NB4 (cell line): ENCODE measurements around the gene SLC25A38.

ENCODE experiments used
- CTCF ChIP-seq: IDR thresholded peaks from one replicate; pipeline ENCODE4 v1.5.1; 2012; ENCODE audit warnings: low read depth, low read length
- MYC ChIP-seq: IDR thresholded peaks from 2 replicates; pipeline ENCODE4 v1.6.1; 2011; ENCODE audit warnings: low read depth, low read length
- POLR2A ChIP-seq: IDR thresholded peaks from 2 replicates; pipeline ENCODE4 v1.6.1; 2011; ENCODE audit warnings: mild to moderate bottlenecking; ENCODE audit not compliant: insufficient read length; ENCODE audit errors: extremely low read depth

- TF ChIP-seq MYC (no peak), CTCF (no peak), POLR2A (peak; percentile 11)
Measured at GRCh38 chr3:39414421-39414907, 31.3 kb downstream of the SLC25A38 start.
